Effector memory CD4-positive, alpha-beta T cell (primary cell): Measurements from ENCODE around the gene VOPP1.
A peak's percentile ranks its signal among the peaks of the same experiment; 100 is the strongest.

ENCODE experiments used
- DNase-seq, 3 donors: peaks; one replicate each; pipeline ENCODE4 v3.0.0-alpha.2; 2020
- H3K27ac ChIP-seq: 2 replicates; pipeline ENCODE4 v1.7.0; 2013; ENCODE audit warnings: mild to moderate bottlenecking, low read length, moderate library complexity; ENCODE audit not compliant: insufficient read depth, poor library complexity, severe bottlenecking
- H3K27me3 ChIP-seq: replicated peaks from 2 replicates; pipeline ENCODE4 v1.7.0; 2013; ENCODE audit warnings: mild to moderate bottlenecking, low read length; ENCODE audit not compliant: insufficient read depth, control insufficient read depth, poor library complexity, severe bottlenecking
- H3K36me3 ChIP-seq: 2 replicates; pipeline ENCODE4 v1.7.0; 2013; ENCODE audit warnings: mild to moderate bottlenecking, low read length, moderate library complexity; ENCODE audit not compliant: control insufficient read depth, insufficient read depth
- H3K4me1 ChIP-seq: 2 replicates; pipeline ENCODE4 v1.7.0; 2013; ENCODE audit warnings: low read length, mild to moderate bottlenecking; ENCODE audit not compliant: control insufficient read depth, insufficient read depth, poor library complexity, severe bottlenecking
- H3K4me3 ChIP-seq: 2 replicates; pipeline ENCODE4 v1.7.0; 2013; ENCODE audit warnings: low read length, low read depth, mild to moderate bottlenecking; ENCODE audit not compliant: insufficient read depth, poor library complexity, severe bottlenecking
- H3K9me3 ChIP-seq: 2 replicates; pipeline ENCODE4 v1.7.0; 2013; ENCODE audit warnings: mild to moderate bottlenecking, low read length, moderate library complexity; ENCODE audit not compliant: control insufficient read depth

The VOPP1 gene

DNA sequence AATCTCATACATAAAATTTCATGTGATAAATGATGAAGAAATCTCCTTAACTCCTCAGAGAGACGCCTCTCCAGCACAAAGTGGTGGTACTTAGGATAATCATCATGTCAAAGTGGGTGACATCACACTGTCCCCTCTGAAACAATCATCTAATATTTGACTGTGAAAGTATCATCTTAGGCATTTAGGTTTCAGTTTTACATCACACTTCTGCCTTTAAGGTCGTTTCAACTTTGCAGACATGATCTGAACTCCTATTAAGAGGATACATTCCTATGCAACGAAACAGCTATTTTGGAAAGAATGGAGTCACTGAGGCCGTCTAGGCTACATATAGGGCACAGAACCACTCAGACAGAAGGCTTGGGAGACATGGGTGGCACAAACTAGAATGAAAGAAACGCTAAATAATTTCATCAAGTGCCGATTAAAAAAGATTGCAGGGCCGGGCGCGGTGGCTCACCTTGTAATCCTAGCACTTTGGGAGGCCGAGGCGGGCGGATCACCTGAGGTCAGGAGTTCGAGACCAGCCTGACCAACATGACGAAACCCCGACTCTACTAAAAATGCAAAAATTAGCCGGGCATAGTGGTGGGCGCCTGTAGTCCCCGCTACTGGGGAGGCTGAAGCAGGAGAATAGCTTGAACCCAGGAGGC, 2.0 kb downstream of the VOPP1 start:
- peak overlapping the region; percentile 97 for H3K4me3 ChIP-seq

DNA sequence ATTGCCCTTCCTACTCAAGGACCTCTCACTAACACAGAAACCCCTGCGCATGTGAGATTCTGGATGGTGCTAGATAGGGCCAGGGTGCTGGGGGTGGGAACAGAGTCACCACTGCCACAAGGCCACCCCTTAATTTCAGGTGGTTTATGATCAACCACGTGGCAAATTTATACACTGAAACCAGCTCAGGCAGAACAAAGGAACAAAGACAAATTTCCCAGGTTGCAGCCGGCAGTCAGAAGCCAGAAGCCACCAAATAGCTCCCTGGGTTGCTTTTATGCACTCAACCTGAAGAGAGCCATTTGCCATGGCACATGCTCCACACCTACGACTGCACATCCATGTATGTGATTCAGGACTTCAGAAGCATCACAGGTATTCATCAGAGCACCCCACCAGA, 2.5 kb downstream of the VOPP1 start:
- H3K9me3 ChIP-seq: no peaks in the 10 kb centered on the region
- H3K4me1 ChIP-seq: peaks cover 58% of the 10 kb centered on the region
- H3K27ac ChIP-seq: peak overlapping the region; percentile 84
- H3K36me3 ChIP-seq: no peaks in the 10 kb centered on the region
- DNase-seq: peak in 1 of 3 donors; percentile 21
- H3K27me3 ChIP-seq: no peaks in the 10 kb centered on the region
- H3K4me3 ChIP-seq: peak overlapping the region; percentile 97

More for the DNA sequence above, 2.0 kb downstream of the VOPP1 start:
- peak overlapping the region; percentile 84 for H3K27ac ChIP-seq
- H3K36me3 ChIP-seq: no peaks in the 10 kb centered on the region
- peaks cover 54% of the 10 kb centered on the region for H3K4me1 ChIP-seq
- no peak for DNase-seq
- no peaks in the 10 kb centered on the region for H3K9me3 ChIP-seq
- no peaks in the 10 kb centered on the region for H3K27me3 ChIP-seq

DNA sequence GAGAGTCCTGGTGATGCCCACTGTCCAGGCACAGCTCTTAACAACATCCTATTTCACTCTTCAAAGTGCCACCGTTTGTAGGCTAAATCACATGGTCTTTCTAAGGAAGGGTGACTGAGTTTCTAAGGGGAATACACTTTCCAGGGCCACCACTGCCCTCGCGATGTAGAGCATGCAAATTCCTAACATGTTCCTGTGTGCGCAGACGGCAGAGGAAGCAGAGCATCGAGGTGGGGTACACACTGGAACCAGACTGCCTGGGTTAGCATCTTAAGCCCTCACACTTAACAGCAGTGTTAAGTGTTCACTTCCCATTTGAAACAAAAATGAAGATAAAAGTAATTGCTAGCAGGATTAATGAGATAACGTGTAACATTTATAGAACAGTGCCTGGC, 3.0 kb downstream of the VOPP1 start:
- Histone ChIP-seq H3K36me3 (no peaks in the 10 kb centered on the region), H3K4me3 (no peak overlapping the region), H3K27ac (peak overlapping the region; percentile 84), H3K9me3 (no peaks in the 10 kb centered on the region), H3K4me1 (peaks cover 53% of the 10 kb centered on the region), H3K27me3 (no peaks in the 10 kb centered on the region)
- DNase-seq: no peak

DNA sequence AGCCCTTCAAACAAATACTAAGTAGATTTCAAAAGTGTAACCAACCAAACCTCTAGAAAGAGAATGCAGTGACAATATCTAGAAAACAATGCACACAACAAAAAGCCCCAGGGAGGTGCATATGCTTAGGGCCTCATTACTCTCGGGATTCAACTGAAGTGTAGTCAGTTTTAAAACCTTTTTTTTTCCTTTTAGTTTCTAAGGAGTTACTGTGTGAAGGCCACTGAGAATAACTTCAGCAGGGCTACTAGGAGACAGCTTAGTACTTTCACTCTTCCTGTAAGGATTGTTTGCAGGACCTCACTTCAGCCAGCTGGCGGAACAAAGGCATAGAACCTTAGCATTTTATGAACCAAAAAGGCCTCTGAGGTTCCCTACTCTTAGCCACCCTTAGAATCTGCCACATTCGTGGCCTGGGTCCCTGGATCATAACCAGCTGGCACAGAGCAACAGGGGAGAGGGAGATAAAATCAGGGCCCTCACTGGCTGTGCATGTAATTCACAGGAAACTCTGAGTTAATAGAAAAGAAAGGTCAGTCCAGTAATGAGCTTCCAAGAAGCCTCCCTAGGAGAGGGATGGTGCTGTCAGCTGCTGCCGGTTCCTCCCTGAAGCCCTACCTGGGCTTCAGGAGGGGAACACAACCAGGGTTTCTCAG, 3.6 kb downstream of the VOPP1 start:
- Histone ChIP-seq H3K36me3 (no peaks in the 10 kb centered on the region), H3K4me1 (peaks cover 50% of the 10 kb centered on the region), H3K9me3 (no peaks in the 10 kb centered on the region), H3K27me3 (no peaks in the 10 kb centered on the region), H3K4me3 (no peak overlapping the region), H3K27ac (peak overlapping the region; percentile 84)
- DNase-seq: no peak

DNA sequence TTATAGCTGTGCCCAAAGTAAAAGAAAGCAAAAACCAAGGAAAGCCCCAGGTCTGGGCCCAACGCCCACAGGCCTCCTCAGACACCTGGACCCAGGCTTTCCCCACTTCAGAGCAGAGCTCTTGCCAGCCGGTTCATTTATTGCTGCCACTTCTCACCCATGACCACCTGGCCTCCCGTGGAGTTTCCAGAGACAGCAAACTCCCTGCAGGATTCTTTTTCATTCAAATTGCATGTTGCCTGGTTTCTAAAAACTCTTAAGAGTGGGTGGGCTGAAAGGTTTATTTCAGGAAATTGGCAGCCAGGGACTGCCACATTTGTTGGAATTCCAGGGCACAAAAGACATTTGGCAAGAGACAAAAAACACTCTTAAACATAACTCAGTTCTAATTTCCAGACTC, 4.7 kb downstream of the VOPP1 start:
- Histone ChIP-seq H3K36me3 (no peaks in the 10 kb centered on the region), H3K9me3 (no peaks in the 10 kb centered on the region), H3K27me3 (no peaks in the 10 kb centered on the region), H3K27ac (no peak overlapping the region), H3K4me3 (no peak overlapping the region), H3K4me1 (peaks cover 39% of the 10 kb centered on the region)
- DNase-seq: no peak

DNA sequence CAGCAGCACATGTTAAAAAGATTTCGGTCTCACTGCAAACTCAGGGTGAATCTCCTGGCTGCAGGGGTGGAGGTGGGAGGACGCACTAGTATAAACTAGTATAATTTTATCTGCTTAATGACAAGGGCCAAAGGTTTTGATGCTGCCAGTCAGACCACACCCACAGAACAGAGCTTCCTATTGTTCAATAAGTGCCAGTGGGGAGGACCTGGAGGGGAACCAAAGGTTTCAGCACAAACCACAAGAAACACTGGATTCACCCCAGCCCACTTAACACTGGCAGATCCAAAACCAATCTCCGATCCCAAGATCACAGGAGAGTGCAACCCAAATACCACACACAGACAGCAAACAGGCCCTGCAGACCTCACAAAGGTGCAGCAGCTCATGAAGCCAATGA, 6.6 kb downstream of the VOPP1 start:
- Histone ChIP-seq H3K4me3 (no peak overlapping the region), H3K27ac (no peak overlapping the region), H3K27me3 (no peaks in the 10 kb centered on the region), H3K36me3 (no peaks in the 10 kb centered on the region), H3K9me3 (no peaks in the 10 kb centered on the region), H3K4me1 (peaks cover 37% of the 10 kb centered on the region)
- DNase-seq: no peak

DNA sequence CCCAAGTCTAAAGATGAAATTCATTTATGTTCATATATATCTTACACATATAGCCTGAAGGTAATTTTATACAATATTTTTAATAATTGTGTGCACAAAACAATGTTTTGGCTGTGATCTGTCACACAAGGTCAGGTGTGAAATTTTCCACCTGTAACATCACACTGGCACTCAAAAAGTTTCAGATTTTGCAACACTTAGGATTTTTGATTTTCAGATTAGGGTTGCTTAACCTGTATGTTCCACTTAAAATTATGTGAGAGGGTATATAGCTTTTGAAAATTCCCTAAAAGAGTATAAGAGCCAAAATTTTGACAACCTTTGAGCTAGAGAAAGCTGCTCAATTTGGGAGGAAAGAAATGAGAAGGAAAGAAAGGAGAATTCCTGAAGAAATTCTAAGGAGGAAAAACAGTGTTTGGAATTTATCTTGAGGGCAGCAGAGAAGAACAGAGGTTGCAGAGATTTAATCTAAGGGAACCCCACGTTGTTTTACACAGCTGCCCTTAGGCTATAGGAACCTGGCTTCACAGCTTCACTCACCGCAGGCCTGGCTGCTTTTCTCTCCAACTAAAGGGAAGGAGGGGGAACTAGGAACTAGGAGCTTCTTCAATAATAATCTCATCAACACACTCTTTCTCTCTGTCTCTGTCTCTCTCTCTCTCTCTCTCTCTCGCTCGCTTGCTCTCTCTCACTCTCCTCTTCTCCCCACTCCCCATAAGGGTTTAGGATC, 8.5 kb downstream of the VOPP1 start:
- Histone ChIP-seq H3K36me3 (no peaks in the 10 kb centered on the region), H3K4me1 (peaks cover 28% of the 10 kb centered on the region), H3K27me3 (no peaks in the 10 kb centered on the region), H3K9me3 (no peaks in the 10 kb centered on the region), H3K27ac (no peak overlapping the region), H3K4me3 (no peak overlapping the region)
- no peak for DNase-seq

DNA sequence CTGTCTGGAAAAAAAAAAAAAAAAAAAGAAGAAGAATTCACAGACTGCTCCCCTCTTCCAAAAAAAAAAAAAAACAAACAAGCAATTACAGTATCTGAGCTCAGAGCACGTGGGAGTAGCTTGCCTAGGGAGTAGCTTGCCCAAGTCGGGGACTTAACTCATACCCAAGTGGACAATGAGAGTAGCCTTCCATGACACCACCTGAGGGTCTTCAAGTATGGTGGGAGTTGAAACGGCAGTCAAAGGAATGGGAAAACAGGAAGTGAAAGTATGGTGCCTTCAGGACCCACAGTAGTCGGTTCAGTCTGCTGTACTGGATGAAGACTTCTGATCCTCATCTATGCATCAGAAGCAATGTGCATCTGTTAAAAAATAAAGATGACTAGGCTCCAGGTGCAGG, 10.6 kb downstream of the VOPP1 start:
- H3K27me3 ChIP-seq: no peaks in the 10 kb centered on the region
- no peaks in the 10 kb centered on the region for H3K9me3 ChIP-seq
- no peak for DNase-seq
- H3K4me1 ChIP-seq: peaks cover 30% of the 10 kb centered on the region
- no peak overlapping the region for H3K27ac ChIP-seq
- no peaks in the 10 kb centered on the region for H3K36me3 ChIP-seq
- no peak overlapping the region for H3K4me3 ChIP-seq

DNA sequence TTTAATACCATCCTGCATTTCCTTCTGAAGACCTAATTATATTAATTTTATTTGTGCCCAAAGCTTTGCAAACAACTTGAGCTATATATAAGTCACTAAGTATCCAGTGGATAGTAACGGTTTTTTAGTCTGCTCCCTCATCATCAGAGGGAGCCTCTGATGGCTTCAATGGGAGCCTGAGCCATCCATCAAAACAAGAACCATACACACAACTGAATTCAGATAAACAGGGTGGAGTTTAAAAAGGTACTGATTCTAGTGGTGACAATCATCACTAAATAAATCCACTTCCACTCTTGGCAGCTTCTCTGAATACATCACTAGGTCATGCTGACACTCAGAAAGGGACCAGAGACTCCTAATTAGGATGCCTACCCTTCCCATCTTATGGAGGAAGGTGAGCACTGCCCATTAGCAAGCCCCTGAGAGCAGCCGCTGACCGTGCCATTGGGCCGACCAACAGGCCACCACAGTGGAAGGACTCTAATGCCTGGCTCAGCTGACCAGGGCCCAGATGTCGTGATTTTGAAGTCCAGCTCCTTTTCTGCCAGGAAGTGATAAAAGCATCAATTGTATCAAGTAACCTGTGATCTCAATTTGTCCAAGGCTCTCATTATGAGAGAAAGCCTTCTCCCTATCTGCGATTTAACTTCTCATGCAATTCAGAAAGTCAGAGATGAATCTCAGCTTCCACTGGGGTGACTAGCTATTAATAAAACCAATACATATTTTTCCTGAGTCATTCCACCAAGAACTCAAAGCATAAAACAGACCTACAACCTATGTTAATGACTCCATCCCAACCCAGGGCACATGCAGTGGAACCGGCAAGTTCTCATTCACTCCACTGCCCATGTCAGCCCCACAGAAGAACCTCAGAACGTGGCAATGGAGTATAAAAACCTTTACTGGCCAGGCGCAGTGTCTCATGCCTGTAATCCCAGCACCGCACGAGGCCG, 13.1 kb downstream of the VOPP1 start:
- no peak overlapping the region for H3K27ac ChIP-seq
- H3K9me3 ChIP-seq: no peaks in the 10 kb centered on the region
- H3K36me3 ChIP-seq: peaks cover 15% of the 10 kb centered on the region
- no peaks in the 10 kb centered on the region for H3K27me3 ChIP-seq
- no peak for DNase-seq
- no peak overlapping the region for H3K4me3 ChIP-seq
- H3K4me1 ChIP-seq: peaks cover 22% of the 10 kb centered on the region
